T47D (cell line): ENCODE data around the gene MAGI2.
A peak's percentile ranks its signal among the peaks of the same experiment; 100 is the strongest.

Experiments
- DNase-seq, 2 experiments: peaks; one replicate each; pipeline versions ENCODE4 v3.0.0 to v3.0.0-alpha.2; 2011 to 2012; ENCODE audit warnings: low read depth in 1 of 2, low spot score in 1 of 2
- JUND ChIP-seq: IDR thresholded peaks from 2 replicates; pipeline ENCODE4 v1.6.1; 2012; ENCODE audit warnings: low read depth
- in situ Hi-C: cut with HindIII; loops from 2 replicates; pipeline ENCODE4 v1.10.0; 2016; ENCODE audit warnings: low sequenced_read_pairs, low pct_unique_long_range_greater_than_20kb

Gene MAGI2

DNA sequence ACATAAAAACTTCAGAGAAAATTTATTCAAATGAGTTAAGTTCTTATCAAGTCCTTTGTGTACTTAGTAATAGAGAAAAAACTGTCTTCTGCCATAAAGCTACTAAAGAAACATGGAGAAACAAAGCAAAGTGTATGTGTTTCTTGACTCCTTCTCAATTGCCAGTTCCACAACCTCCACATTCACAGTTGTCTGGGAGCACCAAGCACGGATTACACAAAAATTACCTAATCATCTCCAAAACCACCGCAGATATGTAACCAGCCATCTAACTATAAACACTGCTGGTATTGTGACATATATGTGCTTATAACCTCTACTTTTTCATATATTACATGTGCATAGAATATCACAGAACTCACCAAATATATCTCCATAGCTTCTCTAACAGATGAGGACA is 23.1 kb downstream of the MAGI2 start:
- no peak for DNase-seq
- in situ Hi-C loops = no loop called here
- TF ChIP-seq JUND = no peak

DNA sequence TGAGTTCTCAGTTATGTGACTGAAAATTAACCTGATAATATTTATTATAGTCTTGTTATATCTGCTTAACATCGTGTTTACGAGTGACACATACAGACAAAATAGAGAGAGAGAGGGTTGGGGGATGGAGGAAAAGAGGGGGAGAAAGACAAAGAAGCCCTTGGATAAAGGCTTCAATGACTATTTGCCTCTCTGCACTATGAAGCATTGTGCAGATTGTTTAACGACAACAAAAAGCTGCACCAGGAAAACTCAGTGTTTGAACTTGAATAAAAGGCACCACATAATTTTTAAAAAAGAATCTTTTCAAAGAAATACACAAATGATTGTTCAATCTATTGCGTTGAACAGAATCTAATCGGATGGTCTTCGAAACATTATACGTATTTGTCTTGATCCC is 27.8 kb downstream of the MAGI2 start:
- no peak for DNase-seq
- no peak for TF ChIP-seq JUND
- in situ Hi-C loops = no loop called here

DNA sequence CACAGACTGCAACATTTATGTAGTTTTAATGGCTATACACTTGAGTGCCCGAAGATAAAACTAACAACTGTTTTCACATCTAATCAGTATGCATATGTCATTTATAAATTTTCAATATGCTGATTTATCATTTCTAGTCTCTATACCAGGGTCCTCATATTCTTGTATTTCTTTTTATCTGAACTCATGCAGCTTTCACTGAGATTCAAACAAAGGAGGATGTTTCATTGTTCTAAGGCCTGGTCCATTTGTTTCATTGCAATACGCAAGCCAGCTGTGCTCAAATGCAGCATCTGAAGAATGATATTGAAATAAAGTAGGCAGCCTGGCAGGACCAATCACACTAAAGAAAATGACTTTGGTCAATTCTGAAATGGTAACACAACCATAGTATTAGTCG is 31.7 kb downstream of the MAGI2 start:
- TF ChIP-seq JUND = no peak
- no peak for DNase-seq
- in situ Hi-C loops = no loop called here

- DNase-seq = peak in 1 of 2 experiments; percentile 27
- in situ Hi-C loops = no loop called here
- no peak for TF ChIP-seq JUND
These were observed 33.0 kb downstream of the MAGI2 start for GRCh38 chr7:79420464-79420863.

DNA sequence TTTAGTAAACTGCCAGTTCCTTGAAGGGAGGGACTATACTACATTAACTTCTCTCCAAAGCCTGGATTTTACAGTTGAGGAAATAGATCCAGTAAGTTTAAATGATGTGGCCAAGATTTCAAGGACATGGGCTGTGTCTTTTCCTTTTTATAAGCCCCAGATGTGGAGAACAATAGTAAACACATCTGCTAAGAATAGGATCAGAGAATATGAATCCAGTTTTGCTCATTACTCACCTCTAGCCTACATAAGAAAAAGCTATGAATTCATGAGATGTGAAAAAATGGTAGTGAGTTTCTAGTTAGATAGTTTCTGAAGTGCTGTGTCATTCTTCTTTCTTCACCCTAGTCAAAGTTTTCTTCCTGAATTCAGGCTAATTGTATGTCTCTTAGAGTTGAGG is 38.6 kb downstream of the MAGI2 start:
- in situ Hi-C loops = no loop called here
- TF ChIP-seq JUND = no peak
- DNase-seq = no peak

GRCh38 chr7:79412915-79413314 is 40.6 kb downstream of the MAGI2 start:
- in situ Hi-C loops = no loop called here
- no peak for DNase-seq
- TF ChIP-seq JUND = no peak

GRCh38 chr7:79412438-79412837 is 41.0 kb downstream of the MAGI2 start:
- no peak for TF ChIP-seq JUND
- in situ Hi-C loops = no loop called here
- no peak for DNase-seq

GRCh38 chr7:79410345-79410744 is 43.1 kb downstream of the MAGI2 start:
- peak in 1 of 2 experiments; percentile 43 for DNase-seq

DNA sequence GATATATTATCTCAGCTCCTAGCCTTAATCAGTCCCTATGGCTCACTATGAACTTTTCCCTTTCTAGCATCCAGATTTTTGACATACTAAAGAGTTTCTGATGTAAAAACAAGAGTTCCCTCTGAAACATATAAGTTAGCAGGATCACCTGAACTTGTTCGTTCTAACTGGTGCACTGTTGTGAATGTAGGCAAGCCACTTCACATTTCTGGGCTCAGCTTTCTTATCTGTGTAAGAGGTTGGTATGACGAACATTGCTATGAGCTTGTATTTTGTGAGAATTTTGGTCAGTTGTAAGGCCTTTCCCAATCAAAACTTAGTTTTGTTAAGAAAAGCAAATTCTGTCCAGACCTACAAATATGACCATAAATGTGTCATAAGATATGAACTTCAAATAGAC is 46.1 kb downstream of the MAGI2 start:
- no peak for TF ChIP-seq JUND
- DNase-seq = no peak
- in situ Hi-C loops = no loop called here

More at GRCh38 chr7:79410345-79410744, 43.1 kb downstream of the MAGI2 start:
- in situ Hi-C loops = no loop called here
- TF ChIP-seq JUND = no peak

DNA sequence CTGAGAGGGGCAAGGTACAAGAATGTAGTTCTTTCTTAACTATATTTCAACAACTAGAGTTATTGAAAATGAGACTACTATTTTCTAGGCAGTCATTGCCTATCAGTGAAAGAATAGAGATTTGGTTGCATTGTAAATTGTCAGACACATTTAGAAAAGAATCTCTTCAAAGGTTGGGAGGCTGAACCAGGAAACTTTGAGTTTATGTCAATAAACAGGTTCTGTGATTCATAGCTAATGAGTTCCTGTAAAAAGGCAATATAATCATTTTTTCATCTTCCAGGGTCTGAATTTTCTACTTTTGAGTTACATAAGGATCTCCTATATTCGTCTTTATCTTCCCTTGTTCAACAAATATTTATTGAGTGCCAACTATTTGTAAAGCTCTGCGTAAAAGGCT is 47.1 kb downstream of the MAGI2 start:
- in situ Hi-C loops = no loop called here
- no peak for DNase-seq
- TF ChIP-seq JUND = no peak

- no peak for TF ChIP-seq JUND
- no peak for DNase-seq
- in situ Hi-C loops = no loop called here
These were observed 48.1 kb downstream of the MAGI2 start for GRCh38 chr7:79405368-79405767.

DNA sequence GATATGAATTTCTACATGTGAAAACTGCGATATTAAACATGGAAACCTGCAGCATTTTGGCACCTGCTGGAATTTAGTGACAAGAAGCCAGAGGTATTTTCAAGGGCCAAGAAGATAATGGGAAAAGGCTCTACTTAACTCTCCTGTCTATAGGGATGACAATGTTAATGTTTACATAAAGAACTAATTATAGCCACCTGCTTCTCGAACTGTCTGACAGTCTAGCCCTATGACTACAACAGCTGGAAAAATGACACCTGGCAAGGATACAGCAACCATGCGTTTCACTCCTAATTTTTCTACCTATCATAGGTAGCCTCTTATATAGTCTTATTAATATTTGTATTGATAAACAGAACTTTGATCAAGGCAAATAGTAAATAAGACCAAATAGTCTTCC is 49.6 kb downstream of the MAGI2 start:
- in situ Hi-C loops = no loop called here
- DNase-seq = no peak

DNA sequence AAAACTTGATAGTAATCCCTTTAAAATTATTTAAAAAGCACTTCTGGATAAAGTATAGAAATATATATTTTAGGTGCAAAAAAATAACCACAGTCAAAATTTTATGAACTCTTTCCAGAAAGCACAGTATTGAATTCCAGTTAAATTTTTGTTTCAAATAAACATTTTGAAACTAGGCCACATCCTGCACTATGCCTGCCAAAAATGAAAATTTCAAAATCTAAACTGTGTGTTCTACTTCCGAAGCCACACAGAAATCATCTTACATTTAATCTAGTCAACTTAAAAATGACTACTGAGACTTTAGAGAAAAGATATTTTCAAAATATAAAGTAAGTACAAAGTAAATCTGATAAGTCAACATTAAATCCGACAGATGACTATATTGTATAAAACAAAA is 50.0 kb downstream of the MAGI2 start:
- no peak for DNase-seq
- no peak for TF ChIP-seq JUND
- in situ Hi-C loops = no loop called here

More for the DNA sequence above, 49.6 kb downstream of the MAGI2 start:
- no peak for TF ChIP-seq JUND

- TF ChIP-seq JUND = no peak
- in situ Hi-C loops = no loop called here
- no peak for DNase-seq
These were observed 52.2 kb downstream of the MAGI2 start for GRCh38 chr7:79401254-79401653.

GRCh38 chr7:79400222-79400621 is 53.2 kb downstream of the MAGI2 start:
- DNase-seq = no peak
- in situ Hi-C loops = no loop called here
- no peak for TF ChIP-seq JUND
